ENCODE measurements around the gene ERC1.

The ERC1 gene

DNA sequence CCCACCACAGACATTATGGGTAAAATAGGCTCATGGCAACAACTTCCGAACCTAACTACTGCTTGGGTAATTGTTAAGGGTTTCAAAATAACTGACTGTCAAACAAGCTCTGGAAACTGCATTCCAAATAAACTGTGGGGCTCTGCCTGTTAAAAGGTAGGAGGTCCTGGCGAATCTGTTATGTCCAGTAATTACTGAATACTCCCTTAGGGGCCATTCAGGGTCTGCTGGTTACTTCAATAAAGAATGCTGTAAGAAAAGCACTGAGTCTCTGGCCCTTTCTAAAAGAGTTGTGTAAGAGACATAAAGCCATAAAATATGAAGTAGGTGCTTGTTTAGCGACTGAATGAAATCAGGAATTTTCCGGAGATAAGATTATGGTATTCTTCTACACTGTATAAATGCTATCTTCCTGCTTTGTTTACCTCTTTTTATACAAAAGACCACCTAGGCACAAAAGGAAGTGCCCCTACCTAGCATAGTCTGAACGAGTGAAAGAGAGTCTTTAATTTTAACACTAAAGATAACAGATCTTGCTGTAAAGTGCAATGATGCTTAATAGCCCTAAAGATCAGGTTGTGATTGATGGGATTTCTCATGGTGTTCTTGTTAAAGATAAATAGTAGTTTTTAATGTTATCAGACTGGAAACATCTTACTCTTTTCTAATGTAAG is 475.6 kb downstream of the ERC1 start:
- DNase-seq = no peak

- DNase-seq = no peak
Observed at GRCh38 chr12:1467710-1468109, 476.7 kb downstream of the ERC1 start.

GRCh38 chr12:1469070-1469469 is 478.0 kb downstream of the ERC1 start:
- no peak for DNase-seq

DNA sequence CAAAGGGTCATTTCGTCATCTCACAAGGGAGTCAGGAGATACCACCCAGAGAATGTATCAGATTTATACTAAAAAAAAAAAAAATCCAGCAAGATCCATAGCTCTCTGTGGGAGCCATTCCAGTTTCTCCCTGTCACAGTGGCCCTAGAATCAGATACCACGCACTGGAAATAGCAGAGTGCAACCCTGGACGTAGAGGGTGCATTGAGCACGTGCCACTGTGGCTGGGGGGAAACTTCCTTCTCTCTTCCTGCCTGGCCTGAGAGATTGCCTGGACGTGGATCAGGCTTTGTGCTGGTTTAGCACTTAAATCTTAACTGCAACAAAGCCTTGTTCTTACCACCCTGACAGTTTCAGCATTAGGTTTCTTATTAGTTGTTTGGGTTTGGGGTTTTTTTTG is 479.0 kb downstream of the ERC1 start:
- no peak for DNase-seq

- DNase-seq = no peak
Observed at GRCh38 chr12:1471224-1471623, 480.2 kb downstream of the ERC1 start.

- DNase-seq = no peak
Observed at GRCh38 chr12:1473418-1473817, 482.4 kb downstream of the ERC1 start.

DNA sequence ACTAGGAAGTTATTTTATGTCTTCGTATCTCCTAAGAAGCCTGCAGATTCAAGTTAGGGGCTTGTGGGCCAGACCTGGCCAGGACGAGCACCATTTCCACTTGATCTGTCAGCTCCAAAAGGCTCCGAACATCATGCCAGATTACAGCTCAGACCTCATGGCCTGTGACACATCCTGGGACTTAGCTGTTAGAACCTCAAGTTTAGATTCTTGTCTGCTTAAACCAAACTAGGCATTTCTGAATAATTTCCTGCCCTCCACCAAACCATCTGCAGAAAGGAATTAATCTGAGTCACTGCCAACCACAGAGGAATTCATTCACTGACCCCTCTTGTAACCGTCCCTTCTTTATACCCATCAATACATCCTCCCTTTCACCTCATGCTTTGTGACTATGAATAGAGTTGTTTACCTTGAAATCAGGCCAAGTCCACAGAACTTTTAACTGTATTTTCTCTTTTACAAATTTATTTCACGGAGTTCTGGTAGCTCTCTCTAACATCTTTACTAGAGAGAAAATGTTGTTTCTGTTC is 483.1 kb downstream of the ERC1 start:
- DNase-seq = no peak

- DNase-seq = no peak
Observed at GRCh38 chr12:1474574-1475153, 483.6 kb downstream of the ERC1 start.

GRCh38 chr12:1479645-1480044 is 488.6 kb downstream of the ERC1 start:
- DNase-seq = no peak

DNA sequence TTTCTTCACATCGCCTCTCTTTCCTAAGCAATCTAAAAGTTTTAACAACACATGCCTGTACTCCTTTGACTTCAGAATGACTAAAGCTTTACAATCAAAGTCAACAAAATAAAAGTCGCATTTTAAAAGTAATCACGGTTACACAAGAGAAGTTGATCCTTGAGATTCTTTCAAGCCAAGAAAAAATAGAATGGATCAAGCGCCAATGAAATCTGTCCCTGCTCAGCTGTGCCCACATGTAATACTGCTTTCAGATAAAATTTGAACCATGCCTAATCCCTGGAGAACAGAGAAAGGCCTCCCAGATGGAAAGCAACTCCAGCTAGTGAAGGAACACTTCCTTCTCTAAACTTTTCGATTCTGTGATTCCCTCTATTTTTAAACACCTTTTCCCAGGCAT is 490.3 kb downstream of the ERC1 start:
- no peak for DNase-seq

GRCh38 chr12:1481906-1482305 is 490.9 kb downstream of the ERC1 start:
- DNase-seq = no peak

GRCh38 chr12:1488908-1489381 is 497.9 kb downstream of the ERC1 start:
- no peak for DNase-seq

DNA sequence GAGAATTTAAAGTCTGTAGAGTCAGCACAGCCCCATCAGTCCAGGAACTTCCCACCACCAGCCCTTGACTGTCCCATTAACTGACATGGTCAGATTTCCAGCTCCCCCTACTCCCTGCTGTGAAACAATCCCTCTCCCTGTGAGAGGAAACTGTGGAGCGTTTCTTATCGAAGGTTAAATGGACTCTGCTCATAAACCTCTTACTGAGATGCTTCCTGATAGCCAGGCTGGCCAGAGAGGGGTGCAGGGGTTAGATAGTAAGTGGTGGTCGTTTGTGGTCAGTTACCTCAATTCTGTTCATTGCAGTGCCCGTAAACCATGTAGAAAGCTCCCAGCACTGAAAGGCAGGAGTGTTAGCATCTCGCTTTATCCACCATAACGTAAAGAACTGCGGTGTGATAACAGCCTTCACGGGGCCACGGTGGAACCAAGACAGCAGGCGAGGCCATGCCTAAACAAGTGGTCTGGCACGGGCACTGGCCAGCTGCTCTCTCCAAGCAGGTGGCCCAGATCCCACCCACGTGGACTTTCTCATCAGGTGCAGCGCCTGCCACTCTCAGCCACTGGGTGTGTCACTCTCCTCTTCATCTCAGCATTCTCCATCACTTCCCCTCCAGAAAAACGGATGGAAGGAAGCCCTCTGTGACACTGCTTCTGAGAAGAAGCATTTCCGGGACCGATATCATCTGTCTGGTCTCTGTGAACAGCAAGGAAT is 501.1 kb downstream of the ERC1 start:
- DNase-seq = no peak

DNA sequence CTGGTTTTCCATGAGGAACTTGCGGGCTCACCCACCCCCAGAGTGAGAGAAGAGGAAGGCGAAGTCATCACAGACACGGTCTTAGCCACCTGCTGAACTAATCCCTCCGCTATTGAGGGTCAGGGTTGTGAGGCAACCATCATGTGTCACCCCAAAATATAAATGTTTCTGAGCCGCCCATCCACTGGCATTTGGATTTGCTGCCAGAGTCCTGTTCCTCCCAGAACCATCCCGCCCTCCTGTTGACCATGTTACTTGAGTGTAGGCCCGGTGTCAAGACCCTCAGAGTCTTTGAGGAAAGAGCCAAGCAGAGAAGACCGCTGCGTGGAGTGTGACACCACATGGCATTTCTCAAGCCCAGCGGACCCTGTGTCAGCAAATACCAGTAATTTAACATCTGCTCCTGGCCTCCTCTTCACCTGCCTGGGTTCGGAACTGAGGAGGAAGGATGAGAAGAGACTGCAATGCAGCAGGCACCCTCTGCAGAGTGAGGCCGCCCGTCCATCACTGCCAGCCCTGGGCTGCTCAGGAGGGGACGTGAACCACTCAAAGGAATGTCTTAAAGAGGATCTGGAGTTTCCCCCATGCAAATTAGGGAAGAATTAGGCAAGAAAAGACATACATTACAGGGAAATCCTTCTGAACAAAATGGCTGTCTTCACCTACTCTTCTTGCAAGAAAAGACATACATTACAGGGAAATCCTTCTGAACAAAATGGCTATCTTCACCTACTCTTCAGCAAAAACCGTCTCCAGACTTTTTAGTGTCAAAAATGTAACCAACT is 502.9 kb downstream of the ERC1 start:
- DNase-seq = no peak

- no peak for DNase-seq
Observed at GRCh38 chr12:1494856-1495255, 503.8 kb downstream of the ERC1 start.

DNA sequence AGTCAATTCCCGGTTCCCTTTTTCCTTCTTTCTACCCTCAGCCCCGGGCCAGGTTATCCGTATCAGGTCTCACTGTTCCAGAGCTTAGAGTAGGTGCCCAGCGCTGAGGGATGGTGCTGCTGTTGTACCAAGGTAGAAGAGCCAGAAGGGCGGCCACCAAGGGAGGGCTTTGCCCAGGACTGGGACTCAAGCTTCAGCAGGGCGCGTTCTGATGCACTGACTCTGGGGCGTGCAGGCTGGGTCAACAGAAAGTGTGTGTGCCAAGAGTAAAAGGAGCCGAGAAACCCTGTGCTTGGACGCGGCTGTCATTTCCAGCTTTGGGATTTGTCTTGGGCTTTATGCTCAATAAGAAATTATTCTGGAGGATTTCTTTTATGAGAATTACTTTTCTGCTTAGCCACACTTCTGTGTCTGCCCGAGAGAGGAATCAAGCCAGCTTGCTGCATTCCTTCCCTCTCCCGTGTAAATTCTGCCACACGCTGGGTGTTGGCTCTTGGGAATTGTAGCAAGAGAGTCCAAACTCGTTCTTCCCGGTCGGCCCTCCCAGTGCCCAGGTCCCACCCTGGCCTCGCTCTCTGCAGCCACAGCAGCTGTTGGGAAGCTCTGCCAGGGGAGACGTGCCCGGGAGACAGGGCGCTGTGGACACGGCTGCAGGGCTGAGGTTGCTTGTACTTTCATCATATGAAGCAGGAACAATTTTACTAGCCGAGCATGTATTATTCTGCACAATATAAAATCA is 505.3 kb downstream of the ERC1 start:
- DNase-seq = no peak

- DNase-seq = no peak
Observed at GRCh38 chr12:1497161-1497560, 506.1 kb downstream of the ERC1 start.

DNA sequence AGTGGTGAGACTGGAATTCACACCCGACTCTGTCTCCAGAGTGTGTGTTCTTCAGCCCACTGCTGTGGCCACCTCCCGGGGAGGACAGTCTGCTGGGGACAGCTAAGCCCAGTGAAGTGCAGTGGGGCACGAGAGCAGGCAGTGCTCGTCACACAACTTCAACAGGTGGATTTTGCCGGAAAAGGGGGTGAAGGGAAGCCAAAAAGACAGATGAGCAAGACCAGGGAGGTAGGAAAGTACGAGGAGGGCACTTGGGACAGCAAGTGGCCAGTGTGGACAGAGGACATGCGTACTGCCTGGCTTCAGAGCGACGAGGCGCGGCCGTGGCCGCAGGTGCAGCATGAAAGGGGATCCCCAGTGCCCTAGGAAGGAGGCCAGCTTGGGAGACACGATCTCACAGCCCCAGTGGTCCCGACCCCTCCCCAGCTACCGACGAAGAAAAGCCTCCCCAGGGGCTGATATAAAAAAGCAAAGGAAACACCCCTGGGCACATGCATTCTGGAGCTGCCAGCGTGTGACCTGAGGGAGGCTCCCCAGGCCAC is 507.2 kb downstream of the ERC1 start:
- DNase-seq = no peak

DNA sequence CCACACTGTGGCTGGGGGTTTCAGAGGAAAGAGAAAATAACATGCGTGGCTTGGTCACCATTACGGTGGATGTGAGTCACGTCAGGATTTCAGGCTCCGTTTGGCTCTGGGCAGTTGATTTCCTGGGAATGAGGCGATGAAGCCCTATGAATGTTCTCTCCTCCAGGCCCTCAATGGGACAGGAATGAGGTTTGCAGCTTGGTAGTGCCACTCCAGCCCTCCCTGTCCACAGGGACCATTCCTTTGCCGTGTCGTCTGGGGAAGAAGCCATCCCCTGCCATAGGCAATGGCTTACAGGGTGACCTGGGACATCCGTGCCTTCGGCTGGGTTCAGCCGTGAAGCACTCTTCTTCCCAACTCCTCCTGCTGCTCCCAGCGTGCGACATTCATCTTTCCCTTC is 508.3 kb downstream of the ERC1 start:
- DNase-seq = no peak

GRCh38 chr12:1500095-1500801 is 509.2 kb downstream of the ERC1 start:
- no peak for DNase-seq

DNA sequence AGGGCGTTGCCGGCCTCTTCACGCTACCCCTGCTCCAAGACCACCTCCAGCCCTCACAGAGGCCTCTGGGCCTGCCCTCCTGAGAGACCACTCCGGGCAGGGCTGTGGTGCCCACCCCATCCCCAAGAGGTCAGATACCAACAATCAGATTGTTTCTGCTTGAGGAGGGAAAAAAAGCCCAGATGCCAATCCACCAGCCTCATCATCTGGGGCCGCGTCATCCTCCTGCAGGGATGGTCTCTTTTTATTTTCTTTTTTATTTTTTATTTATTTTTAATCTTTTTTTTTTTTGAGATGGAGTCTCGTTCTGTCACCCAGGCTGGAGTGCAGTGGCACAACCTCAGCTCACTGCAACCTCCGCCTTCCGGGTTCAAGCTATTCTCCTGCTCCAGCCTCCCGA is 510.0 kb downstream of the ERC1 start:
- no peak for DNase-seq
